Thoracic aorta (tissue), 2 donors: ENCODE results near the gene SNX6. TPM values are rescaled to one million over a fixed set of nuclear protein-coding genes. Genes with fewer than 3 reads are reported as not detected.
"Not testable (repeated sequence)": the region's sequence is repeated elsewhere in the genome, so short reads cannot be mapped to it uniquely, and the experiment has no call there.

ENCODE experiments used
- ATAC-seq: fragments of 150-250 bp; one replicate; pipeline ENCODE4 v1.8.0; 2017; ENCODE audit warnings: low read depth; ENCODE audit not compliant: insufficient number of reproducible peaks, low FRiP score
- DNase-seq: peaks from one replicate; pipeline ENCODE4 v3.0.0-alpha.2; 2020; ENCODE audit warnings: low spot score
- H3K27ac ChIP-seq, 2 donors: fragments of 200-600 bp; sonication (generic); 1 replicate in 1 of 2; 2 replicates in 1 of 2; pipeline ENCODE4 v1.5.1; 2016; ENCODE audit warnings: mild to moderate bottlenecking in 2 of 2, moderate library complexity in 2 of 2
- H3K27me3 ChIP-seq: fragments of 200-600 bp; sonication (generic); replicated peaks from 2 replicates; pipeline ENCODE4 v1.6.0; 2016; ENCODE audit warnings: mild to moderate bottlenecking; ENCODE audit not compliant: insufficient read depth
- H3K36me3 ChIP-seq: fragments of 200-600 bp; sonication (generic); one replicate; pipeline ENCODE4 v1.5.1; 2016
- H3K4me1 ChIP-seq, 2 donors: fragments of 200-600 bp; sonication (generic); 1 replicate in 1 of 2; 2 replicates in 1 of 2; pipeline versions ENCODE4 v1.5.1 to v1.6.0; 2016; ENCODE audit warnings: low read depth in 2 of 2, mild to moderate bottlenecking in 1 of 2; ENCODE audit not compliant: control insufficient read depth in 1 of 2
- H3K4me3 ChIP-seq: fragments of 200-600 bp; sonication (generic); 2 replicates; pipeline ENCODE4 v1.5.1; 2016; ENCODE audit warnings: mild to moderate bottlenecking
- H3K9me3 ChIP-seq: fragments of 200-600 bp; sonication (generic); 2 replicates; pipeline ENCODE4 v1.5.1; 2016
- CTCF ChIP-seq: fragments of 200-600 bp; sonication (generic); IDR thresholded peaks from one replicate; pipeline ENCODE4 v1.5.1; 2019; ENCODE audit warnings: antibody characterized with exemption
- total RNA-seq, 2 donors: library from RNA; depleted of rRNA; stranded (reverse); fragments of >200 nt; gene quantifications; one replicate each; pipeline versions ENCODE4 v1.1.0 to v1.2.3, GENCODE V29; 2016

SNX6 gene
- total RNA-seq, 2 donors from 2014 or later, result 84.2 to 128 TPM

- peak overlapping the region; percentile 6 for H3K4me3 ChIP-seq
- H3K27me3 ChIP-seq, result no peaks in the 10 kb centered on the region
- H3K4me1 ChIP-seq, result peaks cover 0 to 5% of the 10 kb centered on the region in 2 donors
- H3K36me3 ChIP-seq, result no peaks in the 10 kb centered on the region
- no peak for DNase-seq
- H3K9me3 ChIP-seq, result no peaks in the 10 kb centered on the region
- ATAC-seq, result no peak
- H3K27ac ChIP-seq, result peak overlapping the region; percentile 53 to 61
- no peak for TF ChIP-seq CTCF
These were observed 75.3 kb downstream of the SNX6 start for GRCh38 chr14:34554540-34555250.

GRCh38 chr14:34549276-34549966 is 80.5 kb downstream of the SNX6 start:
- not testable (repeated sequence) for DNase-seq, H3K36me3 ChIP-seq, ATAC-seq, H3K9me3 ChIP-seq, H3K4me1 ChIP-seq, H3K27ac ChIP-seq, H3K4me3 ChIP-seq, H3K27me3 ChIP-seq

GRCh38 chr14:34548472-34548981 is 81.4 kb downstream of the SNX6 start:
- Histone ChIP-seq H3K9me3 (no peaks in the 10 kb centered on the region), H3K4me3 (no peak overlapping the region), H3K27ac (peak overlapping the region in 1 of 2 donors; percentile 64), H3K4me1 (no peaks in the 10 kb centered on the region), H3K27me3 (no peaks in the 10 kb centered on the region), H3K36me3 (no peaks in the 10 kb centered on the region)
- DNase-seq, result no peak
- ATAC-seq, result no peak
- no peak for TF ChIP-seq CTCF

- not testable (repeated sequence) for H3K36me3 ChIP-seq, DNase-seq, H3K27ac ChIP-seq, H3K9me3 ChIP-seq, H3K4me3 ChIP-seq, H3K27me3 ChIP-seq, H3K4me1 ChIP-seq, ATAC-seq
These were observed 82.8 kb downstream of the SNX6 start for GRCh38 chr14:34547136-34547520.

GRCh38 chr14:34546272-34547135 is 83.4 kb downstream of the SNX6 start:
- peak; percentile 86 for ATAC-seq
- not testable (repeated sequence) for H3K9me3 ChIP-seq, H3K4me1 ChIP-seq, H3K27me3 ChIP-seq, DNase-seq, H3K27ac ChIP-seq, H3K36me3 ChIP-seq, H3K4me3 ChIP-seq

- Histone ChIP-seq H3K4me3 (peak overlapping the region; percentile 90), H3K4me1 (peaks cover 17 to 22% of the 10 kb centered on the region in 2 donors), H3K27ac (peak overlapping the region; percentile 94 to 98)
- DNase-seq, H3K9me3 ChIP-seq, H3K36me3 ChIP-seq, ATAC-seq, H3K27me3 ChIP-seq: not testable (repeated sequence)
These were observed 89.5 kb downstream of the SNX6 start for GRCh38 chr14:34540181-34541059.
